KMS-11 (cell line): ENCODE data around the gene CHRM2.

ENCODE experiments used
- H2AFZ ChIP-seq: fragments of 200-600 bp; sonication (generic); 2 replicates; pipeline ENCODE4 v1.6.1; 2016; ENCODE audit warnings: antibody characterized with exemption, mixed run types, low read depth
- H3K27ac ChIP-seq: fragments of 200-600 bp; sonication (generic); 2 replicates; pipeline ENCODE4 v1.6.1; 2016; ENCODE audit warnings: mild to moderate bottlenecking, mixed run types
- H3K27me3 ChIP-seq: fragments of 200-600 bp; sonication (generic); 2 replicates; pipeline ENCODE4 v1.6.1; 2017; ENCODE audit warnings: mild to moderate bottlenecking, low read depth, mixed run types, moderate library complexity; ENCODE audit not compliant: insufficient read depth
- H3K36me3 ChIP-seq: fragments of 200-600 bp; sonication (generic); 2 replicates; pipeline ENCODE4 v1.6.1; 2017; ENCODE audit warnings: mild to moderate bottlenecking, mixed run types; ENCODE audit not compliant: insufficient read depth
- H3K4me1 ChIP-seq: fragments of 200-600 bp; sonication (generic); 2 replicates; pipeline ENCODE4 v1.6.1; 2016; ENCODE audit warnings: mild to moderate bottlenecking, low read depth, mixed run types; ENCODE audit not compliant: poor library complexity, severe bottlenecking
- H3K4me2 ChIP-seq: fragments of 200-600 bp; sonication (generic); 2 replicates; pipeline ENCODE4 v1.7.0; 2016; ENCODE audit warnings: mild to moderate bottlenecking, mixed run types
- H3K4me3 ChIP-seq: fragments of 200-600 bp; sonication (generic); IDR thresholded peaks from 2 replicates; pipeline ENCODE4 v1.6.1; 2017; ENCODE audit warnings: low read depth, low read length, mixed read lengths; ENCODE audit not compliant: insufficient read depth
- H3K79me2 ChIP-seq: fragments of 200-600 bp; sonication (generic); 2 replicates; pipeline ENCODE4 v1.6.1; 2016; ENCODE audit warnings: low read depth, mixed run types; ENCODE audit not compliant: insufficient read depth
- H3K9ac ChIP-seq: fragments of 200-600 bp; sonication (generic); 2 replicates; pipeline ENCODE4 v1.6.1; 2016; ENCODE audit warnings: mild to moderate bottlenecking, mixed run types
- H4K20me1 ChIP-seq: fragments of 200-600 bp; sonication (generic); 2 replicates; pipeline ENCODE4 v1.6.1; 2016; ENCODE audit warnings: mild to moderate bottlenecking, mixed run types; ENCODE audit not compliant: insufficient read depth
- TF ChIP-seq, protein P1 (sequence below): fragments of 200-600 bp; sonication (generic); conservative IDR thresholded peaks from 2 replicates; pipeline ENCODE4 v1.6.1; 2017; ENCODE audit warnings: low read depth, mild to moderate bottlenecking, antibody characterized with exemption, low read length, moderate library complexity, mixed read lengths

CHRM2 gene

DNA sequence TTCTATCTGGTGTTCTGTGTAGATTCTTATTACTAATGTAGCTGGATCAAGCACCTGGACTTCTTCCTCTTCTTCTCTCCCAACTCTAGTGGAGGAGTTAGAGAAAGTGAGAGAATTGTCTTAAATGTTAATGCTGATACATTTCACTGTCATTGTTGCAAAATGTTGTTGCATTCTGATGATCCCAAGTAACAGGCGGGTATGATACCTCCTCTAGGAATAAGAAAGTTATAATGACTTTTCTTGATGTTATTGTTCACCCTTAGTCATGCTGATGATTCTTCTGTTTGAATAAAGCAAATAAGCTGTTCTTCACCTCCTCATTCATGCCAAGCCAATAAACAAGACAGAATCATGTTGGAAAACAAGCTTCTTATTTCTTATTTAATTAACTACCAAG, 9.1 kb downstream of the CHRM2 start:
- H2AFZ ChIP-seq, result no peak overlapping the region
- no peaks in the 10 kb centered on the region for H3K79me2 ChIP-seq
- no peaks in the 10 kb centered on the region for H4K20me1 ChIP-seq
- H3K27me3 ChIP-seq, result no peaks in the 10 kb centered on the region
- H3K9ac ChIP-seq, result no peak overlapping the region
- H3K4me3 ChIP-seq, result no peak overlapping the region
- no peak overlapping the region for H3K27ac ChIP-seq
- H3K4me1 ChIP-seq, result no peaks in the 10 kb centered on the region
- H3K36me3 ChIP-seq, result no peaks in the 10 kb centered on the region
- no peak overlapping the region for H3K4me2 ChIP-seq
- TF ChIP-seq, protein P1, sequence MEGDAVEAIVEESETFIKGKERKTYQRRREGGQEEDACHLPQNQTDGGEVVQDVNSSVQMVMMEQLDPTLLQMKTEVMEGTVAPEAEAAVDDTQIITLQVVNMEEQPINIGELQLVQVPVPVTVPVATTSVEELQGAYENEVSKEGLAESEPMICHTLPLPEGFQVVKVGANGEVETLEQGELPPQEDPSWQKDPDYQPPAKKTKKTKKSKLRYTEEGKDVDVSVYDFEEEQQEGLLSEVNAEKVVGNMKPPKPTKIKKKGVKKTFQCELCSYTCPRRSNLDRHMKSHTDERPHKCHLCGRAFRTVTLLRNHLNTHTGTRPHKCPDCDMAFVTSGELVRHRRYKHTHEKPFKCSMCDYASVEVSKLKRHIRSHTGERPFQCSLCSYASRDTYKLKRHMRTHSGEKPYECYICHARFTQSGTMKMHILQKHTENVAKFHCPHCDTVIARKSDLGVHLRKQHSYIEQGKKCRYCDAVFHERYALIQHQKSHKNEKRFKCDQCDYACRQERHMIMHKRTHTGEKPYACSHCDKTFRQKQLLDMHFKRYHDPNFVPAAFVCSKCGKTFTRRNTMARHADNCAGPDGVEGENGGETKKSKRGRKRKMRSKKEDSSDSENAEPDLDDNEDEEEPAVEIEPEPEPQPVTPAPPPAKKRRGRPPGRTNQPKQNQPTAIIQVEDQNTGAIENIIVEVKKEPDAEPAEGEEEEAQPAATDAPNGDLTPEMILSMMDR, result no peak

DNA sequence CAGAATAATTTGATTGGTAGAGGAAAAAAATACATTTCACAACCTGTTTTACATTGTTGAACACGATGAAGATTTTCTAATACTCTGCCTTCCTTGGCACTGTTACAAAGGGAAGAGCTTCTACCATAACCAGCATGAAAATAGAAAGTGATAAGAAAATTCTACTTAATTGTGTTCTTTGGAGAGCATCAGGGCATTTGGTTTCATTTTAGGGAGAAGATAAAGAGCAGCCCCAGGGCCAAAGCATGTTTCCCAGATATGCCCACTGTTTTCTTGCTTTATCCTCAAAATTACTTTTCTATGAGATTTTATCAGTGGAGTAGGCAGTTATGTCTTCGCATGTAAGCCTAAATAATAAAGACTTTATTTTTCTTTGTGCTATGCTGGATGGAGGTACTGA, 9.5 kb downstream of the CHRM2 start:
- Histone ChIP-seq H3K27ac (no peak overlapping the region), H3K27me3 (no peaks in the 10 kb centered on the region), H3K79me2 (no peaks in the 10 kb centered on the region), H3K4me2 (no peak overlapping the region), H2AFZ (no peak overlapping the region), H4K20me1 (no peaks in the 10 kb centered on the region), H3K4me3 (no peak overlapping the region), H3K9ac (no peak overlapping the region), H3K4me1 (no peaks in the 10 kb centered on the region), H3K36me3 (no peaks in the 10 kb centered on the region)
- TF ChIP-seq, protein P1, result no peak

DNA sequence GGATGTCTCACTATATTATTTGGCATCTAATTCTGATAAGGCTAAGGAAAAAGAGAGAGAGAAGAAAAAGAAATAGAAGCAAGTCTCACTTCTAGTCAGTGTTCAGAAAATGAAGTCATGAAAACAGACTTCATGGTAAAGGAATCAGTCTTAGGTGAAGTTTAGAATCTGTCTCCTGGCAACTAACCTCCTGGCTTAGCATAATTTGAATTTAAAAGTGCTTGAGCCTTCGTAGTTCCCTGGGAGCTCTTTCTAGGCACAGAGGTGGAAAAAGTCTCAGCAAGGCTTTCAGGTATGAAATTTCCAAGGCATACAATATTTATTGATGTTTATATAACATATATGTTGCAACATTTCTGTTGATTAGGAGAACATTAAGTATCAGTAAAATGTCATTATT, 10.4 kb downstream of the CHRM2 start:
- no peak overlapping the region for H3K9ac ChIP-seq
- no peaks in the 10 kb centered on the region for H3K36me3 ChIP-seq
- no peak overlapping the region for H3K4me2 ChIP-seq
- H3K27me3 ChIP-seq, result no peaks in the 10 kb centered on the region
- H4K20me1 ChIP-seq, result no peaks in the 10 kb centered on the region
- no peak overlapping the region for H3K27ac ChIP-seq
- no peak overlapping the region for H2AFZ ChIP-seq
- no peaks in the 10 kb centered on the region for H3K4me1 ChIP-seq
- H3K79me2 ChIP-seq, result no peaks in the 10 kb centered on the region
- TF ChIP-seq, protein P1, result no peak
- no peak overlapping the region for H3K4me3 ChIP-seq

DNA sequence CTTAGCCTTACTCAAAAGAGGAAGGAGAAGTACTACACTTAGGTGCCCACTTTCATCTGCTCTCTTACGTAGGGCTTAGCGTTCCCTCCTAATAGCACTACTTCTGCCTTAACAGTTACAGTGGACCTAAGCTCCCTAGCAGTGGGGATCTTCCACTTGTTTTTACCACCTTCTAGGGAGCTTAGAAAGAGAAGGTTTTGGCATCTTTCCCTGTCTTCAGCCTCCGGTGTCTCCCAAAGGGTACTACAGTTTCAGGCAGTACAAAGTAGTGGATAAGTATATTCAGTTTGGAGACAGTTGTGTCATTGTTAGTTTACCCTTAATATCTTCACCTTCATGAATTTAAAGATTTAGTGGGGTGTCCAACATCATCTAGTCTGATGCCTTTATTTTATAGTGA, 14.6 kb downstream of the CHRM2 start:
- H3K27ac ChIP-seq, result no peak overlapping the region
- TF ChIP-seq, protein P1, result no peak

More for the DNA sequence above, 14.6 kb downstream of the CHRM2 start:
- Histone ChIP-seq H3K79me2 (no peaks in the 10 kb centered on the region), H3K27me3 (no peaks in the 10 kb centered on the region), H3K36me3 (no peaks in the 10 kb centered on the region), H3K4me1 (no peaks in the 10 kb centered on the region), H2AFZ (no peak overlapping the region), H3K4me3 (no peak overlapping the region), H3K9ac (no peak overlapping the region), H3K4me2 (no peak overlapping the region), H4K20me1 (no peaks in the 10 kb centered on the region)
